HG03575 (cell line): ENCODE measurements around the gene ERC1.
"Not testable (repeated sequence)": the region's sequence is repeated elsewhere in the genome, so short reads cannot be mapped to it uniquely, and the experiment has no call there.

ENCODE experiments used
- ATAC-seq: cut with Tn5 transposase; IDR thresholded peaks from one replicate; pipeline ENCODE4 v1.9.1; 2021; ENCODE audit not compliant: unreplicated experiment, insufficient number of reproducible peaks, low FRiP score; ENCODE audit errors: extremely low read depth

Gene ERC1

GRCh38 chr12:1322821-1323220 is 331.8 kb downstream of the ERC1 start:
- no peak for ATAC-seq

- no peak for ATAC-seq
Measured at GRCh38 chr12:1324099-1324498, 333.1 kb downstream of the ERC1 start.

GRCh38 chr12:1324910-1325309 is 333.9 kb downstream of the ERC1 start:
- ATAC-seq, result no peak

GRCh38 chr12:1325666-1326065 is 334.6 kb downstream of the ERC1 start:
- ATAC-seq, result no peak

GRCh38 chr12:1326258-1326657 is 335.2 kb downstream of the ERC1 start:
- no peak for ATAC-seq

GRCh38 chr12:1328391-1328790 is 337.4 kb downstream of the ERC1 start:
- no peak for ATAC-seq

- ATAC-seq, result no peak
Measured at GRCh38 chr12:1329784-1330476, 338.9 kb downstream of the ERC1 start.

- no peak for ATAC-seq
Measured at GRCh38 chr12:1330477-1330827, 339.4 kb downstream of the ERC1 start.

GRCh38 chr12:1332327-1332726 is 341.3 kb downstream of the ERC1 start:
- no peak for ATAC-seq

- ATAC-seq, result no peak
Measured at GRCh38 chr12:1338483-1339177, 347.6 kb downstream of the ERC1 start.

- ATAC-seq, result not testable (repeated sequence)
Measured at GRCh38 chr12:1339178-1339541, 348.1 kb downstream of the ERC1 start.

- no peak for ATAC-seq
Measured at GRCh38 chr12:1339618-1340319, 348.7 kb downstream of the ERC1 start.

- not testable (repeated sequence) for ATAC-seq
Measured at GRCh38 chr12:1341270-1341669, 350.2 kb downstream of the ERC1 start.

GRCh38 chr12:1343422-1343821 is 352.4 kb downstream of the ERC1 start:
- ATAC-seq, result no peak

GRCh38 chr12:1344245-1344644 is 353.2 kb downstream of the ERC1 start:
- ATAC-seq, result no peak

GRCh38 chr12:1346126-1346525 is 355.1 kb downstream of the ERC1 start:
- no peak for ATAC-seq

- no peak for ATAC-seq
Measured at GRCh38 chr12:1347294-1347693, 356.3 kb downstream of the ERC1 start.

GRCh38 chr12:1348606-1349005 is 357.6 kb downstream of the ERC1 start:
- ATAC-seq, result no peak

GRCh38 chr12:1350055-1350933 is 359.3 kb downstream of the ERC1 start:
- no peak for ATAC-seq

- no peak for ATAC-seq
Measured at GRCh38 chr12:1350934-1351240, 359.9 kb downstream of the ERC1 start.
